Measurements from ENCODE around the gene PDE4C. TPM values are rescaled to one million over a fixed set of nuclear protein-coding genes. Genes with fewer than 3 reads are reported as not detected.

The PDE4C gene
- total RNA-seq, 1 experiment from 2014 or later: 0.42 TPM

- ChIA-PET POLR2A (interaction anchor here (0.6 to 5.6 kb wide), 23 partner anchors 11 to 870 kb away, joined by 3 to 147 read pairs (median 4); partner anchors contain the start of genes IFI30, JUND, MPV17L2 and PGPEP1), CTCF (interaction anchor here (1.0 to 2.2 kb wide), 3 partner anchors 43 to 91 kb away, joined by 3 to 8 read pairs (median 5); no protein-coding TSS in a partner anchor)
- BruUV-seq (replicated peaks): no TSS peak
- Mint-ChIP-seq H3K4me1 (ENCODE audit: insufficient read depth, unreplicated experiment) (peaks cover 5% of the 10 kb centered on the region), H3K27ac (ENCODE audit: low read depth, unreplicated experiment) (peak within 1 kb of the TSS; percentile 95), H3K9me3 (ENCODE audit: unreplicated experiment) (no peaks in the 10 kb centered on the region), H3K36me3 (ENCODE audit: insufficient read depth, unreplicated experiment) (peaks cover 15% of the 10 kb centered on the region), H3K4me3 (ENCODE audit: unreplicated experiment) (peak within 1 kb of the TSS; percentile 95), H3K27me3 (ENCODE audit: insufficient read depth, unreplicated experiment) (no peaks in the 10 kb centered on the region)
- DNase-seq (ENCODE audit: unreplicated experiment): peak; percentile 100
- TF ChIP-seq CTCF (IDR thresholded peaks at IDR 0.05; ENCODE audit: unreplicated experiment): no peak
- intact Hi-C loops (cut with micrococcal nuclease): loop anchor here (1.0 kb wide), 2 partner anchors 48 to 124 kb away; no protein-coding TSS in a partner anchor
Observed at GRCh38 chr19:18203863-18204393, 22.3 kb downstream of the PDE4C start, which contains the start of gene RAB3A. TSS of gene RAB3A (minus strand) at chr19:18204042. CDS start at chr19:18202740, 1,302 bp downstream.

- DNase-seq (ENCODE audit: unreplicated experiment): no peak
- ChIA-PET POLR2A (interaction anchor here (0.6 to 5.6 kb wide), 19 partner anchors 10 to 870 kb away, joined by 3 to 147 read pairs (median 4); partner anchors contain the start of genes IFI30, JUND and MPV17L2), CTCF (interaction anchor here (0.6 to 1.7 kb wide), 4 partner anchors 10 to 201 kb away, joined by 3 to 5 read pairs (median 4); no protein-coding TSS in a partner anchor)
- Mint-ChIP-seq H3K36me3 (ENCODE audit: insufficient read depth, unreplicated experiment) (peaks cover 19% of the 10 kb centered on the region), H3K27me3 (ENCODE audit: insufficient read depth, unreplicated experiment) (no peaks in the 10 kb centered on the region), H3K4me1 (ENCODE audit: insufficient read depth, unreplicated experiment) (peaks cover 5% of the 10 kb centered on the region), H3K27ac (ENCODE audit: low read depth, unreplicated experiment) (no peak overlapping the region), H3K9me3 (ENCODE audit: unreplicated experiment) (no peaks in the 10 kb centered on the region), H3K4me3 (ENCODE audit: unreplicated experiment) (peak overlapping the region; percentile 95)
- BruUV-seq (replicated peaks): no TSS peak
- TF ChIP-seq CTCF (IDR thresholded peaks at IDR 0.05; ENCODE audit: unreplicated experiment): no peak
- intact Hi-C loops (cut with micrococcal nuclease): no loop called here
Observed at GRCh38 chr19:18203408-18203862, 22.8 kb downstream of the PDE4C start.

GRCh38 chr19:18202778-18203407 lies 23.3 kb downstream of the PDE4C start:
- Mint-ChIP-seq H3K27me3 (ENCODE audit: insufficient read depth, unreplicated experiment) (no peaks in the 10 kb centered on the region), H3K4me1 (ENCODE audit: insufficient read depth, unreplicated experiment) (peaks cover 5% of the 10 kb centered on the region), H3K27ac (ENCODE audit: low read depth, unreplicated experiment) (no peak overlapping the region), H3K36me3 (ENCODE audit: insufficient read depth, unreplicated experiment) (peaks cover 25% of the 10 kb centered on the region), H3K4me3 (ENCODE audit: unreplicated experiment) (peak overlapping the region; percentile 95), H3K9me3 (ENCODE audit: unreplicated experiment) (no peaks in the 10 kb centered on the region)
- intact Hi-C loops (cut with micrococcal nuclease): no loop called here
- POLR2A ChIA-PET: interaction anchor here (0.6 to 5.6 kb wide), 13 partner anchors 10 to 182 kb away, joined by 3 to 147 read pairs (median 5); partner anchors contain the start of genes IFI30, JUND and MPV17L2
- BruUV-seq (replicated peaks): no TSS peak
- CTCF ChIA-PET: interaction anchor here (0.6 to 2.0 kb wide), 5 partner anchors 9 to 200 kb away, joined by 3 to 5 read pairs (median 4); no protein-coding TSS in a partner anchor
- no peak for DNase-seq (ENCODE audit: unreplicated experiment)
- TF ChIP-seq CTCF (IDR thresholded peaks at IDR 0.05; ENCODE audit: unreplicated experiment): peak; percentile 9

- Mint-ChIP-seq H3K27me3 (ENCODE audit: insufficient read depth, unreplicated experiment) (no peaks in the 10 kb centered on the region), H3K36me3 (ENCODE audit: insufficient read depth, unreplicated experiment) (peaks cover 28% of the 10 kb centered on the region), H3K27ac (ENCODE audit: low read depth, unreplicated experiment) (no peak overlapping the region), H3K9me3 (ENCODE audit: unreplicated experiment) (no peaks in the 10 kb centered on the region), H3K4me3 (ENCODE audit: unreplicated experiment) (peak overlapping the region; percentile 57), H3K4me1 (ENCODE audit: insufficient read depth, unreplicated experiment) (peaks cover 5% of the 10 kb centered on the region)
- CTCF ChIA-PET: interaction anchor here (0.6 to 2.0 kb wide), 3 partner anchors 9 to 50 kb away, joined by 3 to 4 read pairs (median 3); partner anchors contain the start of gene MPV17L2
- TF ChIP-seq CTCF (IDR thresholded peaks at IDR 0.05; ENCODE audit: unreplicated experiment): no peak
- no TSS peak for BruUV-seq (replicated peaks)
- DNase-seq (ENCODE audit: unreplicated experiment): no peak
- POLR2A ChIA-PET: interaction anchor here (0.9 to 5.6 kb wide), 3 partner anchors 9 to 79 kb away, joined by 3 to 147 read pairs (median 7); partner anchors contain the start of genes JUND and MPV17L2
- intact Hi-C loops (cut with micrococcal nuclease): no loop called here
Observed at GRCh38 chr19:18202397-18202777, 23.9 kb downstream of the PDE4C start.

Measured in MCF 10A (cell line).